Colon (tissue), 2 donors: ENCODE data around the gene NAB2.
"Not testable (repeated sequence)": the region's sequence is repeated elsewhere in the genome, so short reads cannot be mapped to it uniquely, and the experiment has no call there.

Source experiments
- FAIRE-seq: peaks from 2 replicates; lab custom pipeline; 2012; peaks lifted over from hg19 to GRCh38; lab: Jason Lieb, UNC
- donor health status: control.
- donor health status: control.

Gene NAB2, protein sequence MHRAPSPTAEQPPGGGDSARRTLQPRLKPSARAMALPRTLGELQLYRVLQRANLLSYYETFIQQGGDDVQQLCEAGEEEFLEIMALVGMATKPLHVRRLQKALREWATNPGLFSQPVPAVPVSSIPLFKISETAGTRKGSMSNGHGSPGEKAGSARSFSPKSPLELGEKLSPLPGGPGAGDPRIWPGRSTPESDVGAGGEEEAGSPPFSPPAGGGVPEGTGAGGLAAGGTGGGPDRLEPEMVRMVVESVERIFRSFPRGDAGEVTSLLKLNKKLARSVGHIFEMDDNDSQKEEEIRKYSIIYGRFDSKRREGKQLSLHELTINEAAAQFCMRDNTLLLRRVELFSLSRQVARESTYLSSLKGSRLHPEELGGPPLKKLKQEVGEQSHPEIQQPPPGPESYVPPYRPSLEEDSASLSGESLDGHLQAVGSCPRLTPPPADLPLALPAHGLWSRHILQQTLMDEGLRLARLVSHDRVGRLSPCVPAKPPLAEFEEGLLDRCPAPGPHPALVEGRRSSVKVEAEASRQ

DNA sequence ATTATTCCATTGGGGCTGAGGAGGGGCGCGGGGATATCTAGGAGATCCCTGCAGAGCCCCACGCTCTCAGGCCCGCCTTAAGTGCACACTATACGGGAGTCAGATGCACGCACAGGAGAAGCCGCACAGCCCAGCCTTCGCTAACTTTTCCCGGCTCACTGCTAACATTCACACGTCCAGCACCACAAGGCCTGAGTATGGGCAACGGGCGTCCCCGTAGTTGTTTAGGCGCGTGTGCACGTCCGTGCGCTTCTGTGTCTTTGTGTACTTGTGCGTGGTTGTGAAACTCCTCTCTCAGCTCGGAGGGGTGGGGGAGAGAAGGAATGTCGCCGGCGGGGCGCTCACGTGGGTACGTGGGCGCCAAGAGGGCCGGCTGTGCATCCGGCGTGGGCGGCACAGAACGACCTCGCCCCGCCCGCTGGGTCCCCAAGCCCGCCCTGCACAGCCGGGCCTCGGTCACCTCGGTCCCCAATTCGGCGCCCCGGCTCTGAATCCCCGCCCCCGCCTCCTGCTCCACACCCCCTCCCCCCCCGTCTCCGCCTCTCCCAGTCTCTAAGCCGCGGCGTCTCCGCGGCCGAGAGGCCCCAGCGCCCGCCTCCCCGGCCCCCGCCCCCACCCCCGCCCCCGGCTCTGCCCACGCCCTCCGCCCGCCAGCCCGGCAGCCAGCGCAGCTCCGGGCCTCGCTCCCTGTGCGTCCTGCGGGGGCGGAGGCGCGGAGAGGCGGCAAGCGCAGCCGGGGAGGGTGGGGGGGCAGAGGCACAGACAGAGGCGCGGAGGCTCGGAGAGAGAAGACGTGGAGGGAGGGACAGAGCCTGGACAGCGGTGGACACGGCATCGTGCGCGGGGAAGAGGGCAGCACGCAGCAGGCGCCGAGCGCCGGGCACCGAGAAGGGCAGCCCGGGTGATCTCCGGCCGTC is at the start of gene NAB2:
Gene NAB2 (plus strand): TSS at position 761 of the 917 bp plus-strand sequence. CDS start 158 bp downstream, outside the sequence.
- no peak for FAIRE-seq

DNA sequence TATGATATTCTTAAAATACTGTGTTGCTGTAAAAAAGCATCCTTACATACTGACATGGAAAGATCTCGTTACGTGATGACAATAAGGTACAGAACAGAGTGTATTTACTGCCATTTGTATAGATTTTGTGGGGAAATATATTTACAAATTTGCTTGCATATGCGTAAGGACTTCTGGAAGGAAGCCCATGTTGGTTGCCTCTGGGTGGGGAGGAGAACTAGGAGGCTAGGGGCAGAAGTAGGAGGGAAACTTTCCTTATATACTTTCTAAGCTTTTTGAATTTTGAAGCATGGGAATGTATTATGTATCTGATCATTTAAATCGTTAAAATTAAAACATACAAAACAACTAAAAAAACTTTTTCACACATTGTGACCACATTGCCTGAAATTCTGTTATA is 48.7 kb upstream of the NAB2 start:
- no peak for FAIRE-seq

DNA sequence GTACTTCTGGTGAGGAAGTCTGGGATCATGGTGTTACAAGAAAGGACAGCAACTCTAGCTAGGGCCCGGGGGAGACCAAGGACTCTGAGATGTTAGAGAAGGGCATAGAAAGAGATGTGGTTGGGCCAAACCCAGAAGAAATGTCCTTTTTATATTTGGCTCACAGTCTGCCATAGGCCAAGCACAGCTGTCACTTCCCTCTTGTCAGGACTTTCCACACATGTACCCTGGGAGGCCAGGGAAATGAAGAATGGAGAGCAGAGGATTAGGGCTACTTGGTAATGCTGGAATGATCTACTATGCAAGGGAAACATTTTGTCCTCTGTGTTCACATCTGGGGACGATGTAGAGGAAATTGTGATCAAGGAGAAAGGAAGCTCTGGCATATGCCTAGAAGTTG is 48.2 kb upstream of the NAB2 start:
- no peak for FAIRE-seq

DNA sequence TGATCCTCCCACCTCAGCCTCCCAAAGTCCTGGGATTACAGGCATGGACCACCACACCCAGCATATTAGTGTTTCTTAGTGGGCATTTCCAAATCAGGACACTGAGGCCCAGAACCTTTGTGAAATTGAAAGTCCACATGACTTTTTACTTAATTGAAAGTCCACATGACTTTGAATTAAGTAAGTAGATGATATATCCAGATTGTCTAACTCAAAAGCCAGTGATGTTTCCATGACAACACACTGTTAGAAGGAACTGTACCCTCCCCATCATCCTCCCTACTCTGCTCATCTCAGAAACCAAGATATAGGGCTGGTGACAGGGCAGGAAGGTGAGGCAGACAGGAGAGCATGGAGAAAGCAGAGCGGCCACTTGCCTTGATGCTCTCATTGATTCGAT is 46.2 kb upstream of the NAB2 start:
- no peak for FAIRE-seq

DNA sequence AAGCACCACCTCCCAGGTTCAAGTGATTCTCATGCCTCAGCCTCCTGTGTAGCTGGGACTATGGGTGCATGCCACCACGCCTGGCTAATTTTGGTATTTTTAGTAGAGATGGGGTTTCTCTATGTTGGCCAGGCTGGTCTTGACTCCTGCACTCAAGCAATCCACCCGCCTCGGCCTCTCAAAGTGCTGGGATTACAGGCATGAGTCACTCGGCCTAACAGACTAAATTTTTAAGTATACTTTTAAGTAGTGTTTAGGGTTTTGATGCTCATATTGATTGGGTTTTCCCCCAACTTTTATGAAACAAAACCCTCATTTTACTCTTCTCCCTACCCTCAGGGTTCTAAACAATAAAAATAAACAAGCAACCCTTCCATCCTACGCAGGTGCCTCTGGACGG is 44.4 kb upstream of the NAB2 start:
- no peak for FAIRE-seq

DNA sequence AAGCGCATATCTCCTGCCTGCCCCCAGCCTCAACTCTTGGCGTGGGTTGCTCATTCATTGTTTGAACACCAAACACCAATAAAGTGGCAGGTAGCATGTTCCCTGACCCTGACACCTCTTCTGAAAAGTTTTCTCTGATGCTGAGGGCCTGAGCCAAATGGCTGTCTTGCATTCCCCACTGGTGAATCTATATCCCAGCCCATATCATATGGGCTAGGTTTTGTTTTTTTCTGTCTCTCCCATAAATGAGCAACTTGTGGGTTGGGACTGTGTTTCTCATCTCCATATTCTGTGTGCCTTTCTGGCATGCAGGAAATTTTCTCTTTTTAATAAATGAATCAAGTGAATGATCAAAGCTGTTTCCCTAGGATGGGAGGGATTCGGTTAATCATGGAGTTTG is 44.0 kb upstream of the NAB2 start:
- no peak for FAIRE-seq

DNA sequence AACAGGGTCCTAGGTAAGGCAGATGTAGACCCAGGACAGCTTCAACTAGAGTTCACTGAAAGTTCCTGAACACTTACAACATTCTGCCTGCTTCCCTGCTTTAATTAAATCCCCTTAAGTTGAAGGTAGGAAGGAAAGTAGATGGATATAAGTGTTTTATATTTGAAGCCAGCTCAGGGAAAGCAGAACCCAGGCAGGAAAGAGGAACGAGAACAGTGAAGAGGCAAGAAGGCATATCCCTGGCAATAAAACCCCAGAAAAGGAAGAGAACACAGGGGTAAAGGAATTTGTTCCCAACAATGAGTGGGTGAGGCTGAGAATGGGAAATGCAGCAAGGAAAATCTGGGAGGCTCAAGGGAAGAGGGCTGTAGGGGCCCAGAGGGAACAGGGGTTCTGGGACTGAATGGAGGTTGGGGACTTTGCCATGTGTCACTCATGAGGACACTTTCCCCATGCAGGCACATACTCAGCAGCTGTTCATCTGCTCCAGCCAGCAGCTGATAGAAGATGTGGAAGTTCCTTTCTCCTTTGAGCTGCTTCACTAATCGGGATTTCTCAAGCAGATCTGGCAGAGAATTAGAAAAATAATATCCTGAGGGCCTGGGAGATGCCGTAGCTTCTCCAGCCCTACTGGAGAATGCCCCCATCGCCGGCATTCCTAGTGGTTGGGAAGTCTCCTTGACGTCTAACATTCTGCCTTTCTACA is 42.7 kb upstream of the NAB2 start:
- FAIRE-seq, result no peak

DNA sequence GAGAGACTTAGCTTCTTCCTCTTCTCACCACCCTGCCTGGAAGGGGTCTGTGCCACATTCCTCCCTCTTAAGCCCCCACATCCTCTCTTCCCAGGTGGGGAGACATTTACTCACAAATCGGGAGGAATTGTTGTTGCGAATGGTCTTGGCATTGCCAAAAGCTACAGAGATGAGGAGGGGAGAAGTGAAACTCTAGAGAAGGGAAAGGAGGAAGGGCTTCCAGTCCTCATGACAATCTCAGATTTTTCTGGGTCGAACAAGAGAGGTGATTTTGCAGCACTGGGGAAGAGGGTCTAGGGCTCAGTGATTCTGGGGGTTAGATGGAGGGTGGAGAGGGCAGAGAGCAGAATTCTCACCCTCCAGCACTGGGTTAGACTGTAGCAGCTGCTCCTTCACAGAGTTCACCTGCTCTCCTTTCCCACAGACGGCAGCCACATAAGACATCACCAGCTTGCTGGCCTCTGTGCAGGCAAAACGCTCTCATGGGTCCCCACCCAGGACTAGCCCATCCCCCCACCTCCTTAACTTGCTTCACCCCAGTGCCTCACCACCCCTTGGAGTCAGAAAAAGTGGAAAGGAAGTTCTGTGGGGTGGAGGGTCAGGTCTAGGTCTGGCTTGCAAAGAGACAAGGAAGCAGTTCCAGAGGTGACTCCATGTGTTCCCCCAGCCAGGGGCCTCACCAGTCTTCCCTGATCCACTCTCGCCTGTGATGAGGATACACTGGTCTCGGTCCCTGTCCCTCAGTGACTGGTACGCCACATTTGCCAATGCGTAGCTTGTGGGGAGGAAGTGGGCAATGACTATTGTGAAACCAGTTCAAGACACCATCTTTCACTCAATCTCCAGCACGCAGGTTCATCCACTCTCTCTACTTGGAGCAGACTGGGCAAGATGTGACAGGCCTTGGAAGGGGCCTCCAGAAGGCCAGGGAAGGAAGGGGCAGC is 41.7 kb upstream of the NAB2 start:
- FAIRE-seq, result no peak

DNA sequence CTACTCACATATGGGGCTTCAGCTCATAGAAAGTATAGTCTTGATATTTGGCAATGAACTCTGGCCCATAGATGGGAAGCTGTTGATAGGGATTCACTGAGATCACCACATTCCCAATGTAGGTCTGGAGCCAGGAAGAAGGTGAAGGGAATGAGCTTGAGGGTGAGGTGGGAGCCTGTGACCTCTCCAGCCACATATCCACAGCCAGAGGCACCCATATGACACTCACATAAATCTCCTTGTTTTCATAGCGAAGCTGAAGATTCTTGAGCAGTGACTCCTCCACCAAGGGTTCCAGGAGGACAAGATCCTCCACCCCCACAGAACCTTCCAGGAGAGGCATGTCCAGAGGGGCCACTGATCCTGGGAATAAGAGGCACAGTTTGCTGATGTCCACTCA is 40.9 kb upstream of the NAB2 start:
- no peak for FAIRE-seq

DNA sequence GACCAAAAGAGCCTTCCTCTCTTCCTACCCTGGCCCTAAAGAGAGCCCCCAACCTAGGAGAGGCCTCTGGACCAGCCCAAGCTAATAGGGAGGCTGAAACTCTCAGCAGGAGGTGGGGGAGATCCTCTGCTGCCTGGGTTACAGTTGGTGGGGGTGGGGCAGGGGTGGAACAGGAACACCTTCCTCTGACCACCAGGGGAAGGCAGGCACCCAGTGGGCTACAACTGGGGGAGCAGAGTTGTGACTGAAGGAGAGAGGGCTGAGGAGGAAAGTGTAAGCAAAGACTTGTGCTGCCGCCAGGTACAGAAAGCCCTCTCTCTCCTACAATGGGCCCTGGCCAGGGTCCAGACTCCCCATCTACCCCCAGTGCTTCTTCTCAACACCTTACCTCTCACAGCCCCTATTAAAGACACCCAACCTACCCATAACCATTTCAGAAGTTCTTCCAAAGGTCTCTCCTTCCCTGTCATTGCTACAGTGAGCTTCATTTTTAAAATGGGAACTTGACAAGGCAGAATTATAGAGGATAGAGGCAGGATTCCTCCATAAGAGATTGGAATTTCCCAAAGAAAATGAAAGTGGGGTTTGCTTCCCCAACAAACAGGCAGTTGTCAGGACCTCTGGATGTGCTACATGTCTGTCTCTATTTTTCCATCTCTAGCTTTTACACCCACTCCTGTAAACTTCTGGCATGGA is 40.3 kb upstream of the NAB2 start:
- FAIRE-seq, result no peak

DNA sequence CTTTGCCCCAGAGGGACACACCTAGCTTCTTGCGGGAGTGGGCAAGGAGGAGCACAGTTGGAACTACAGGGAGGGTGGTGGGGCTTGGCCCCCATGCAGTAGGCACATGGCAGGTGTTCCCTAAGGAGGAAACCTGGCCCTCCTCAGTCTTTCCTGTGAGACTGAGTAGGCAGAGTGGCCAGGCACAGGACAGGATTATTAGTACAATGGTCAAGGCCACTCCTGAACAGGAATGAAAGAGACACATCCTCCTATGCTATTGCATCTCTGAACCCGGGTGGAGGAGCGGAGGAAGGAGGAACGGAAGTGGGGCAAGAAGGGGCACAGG is 39.8 kb upstream of the NAB2 start:
- FAIRE-seq, result no peak

DNA sequence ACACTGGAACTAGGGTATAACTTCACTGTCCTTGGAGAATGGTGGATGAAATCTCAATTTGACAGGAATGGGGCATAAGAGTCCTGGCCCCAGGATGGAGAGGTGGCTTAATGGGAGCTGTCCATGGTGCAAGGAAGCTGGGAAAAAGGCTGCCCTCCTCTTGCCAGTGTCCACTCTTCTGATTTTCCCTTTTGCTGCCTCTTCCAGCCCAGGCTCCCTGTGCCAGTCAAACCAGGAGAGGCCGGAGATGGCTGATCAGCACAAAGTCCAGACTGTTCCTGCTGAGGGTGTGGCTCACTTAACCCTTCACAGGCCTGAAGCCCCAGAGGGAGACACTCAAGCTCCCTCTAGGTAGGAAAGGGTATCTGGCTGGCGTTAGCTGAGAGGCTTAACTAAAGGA is 39.0 kb upstream of the NAB2 start, which contains the start of gene MYO1A:
Gene MYO1A (minus strand): TSS at position 240 of the 400 bp plus-strand sequence. CDS start 1,806 bp downstream, outside the sequence.
- FAIRE-seq, result no peak

DNA sequence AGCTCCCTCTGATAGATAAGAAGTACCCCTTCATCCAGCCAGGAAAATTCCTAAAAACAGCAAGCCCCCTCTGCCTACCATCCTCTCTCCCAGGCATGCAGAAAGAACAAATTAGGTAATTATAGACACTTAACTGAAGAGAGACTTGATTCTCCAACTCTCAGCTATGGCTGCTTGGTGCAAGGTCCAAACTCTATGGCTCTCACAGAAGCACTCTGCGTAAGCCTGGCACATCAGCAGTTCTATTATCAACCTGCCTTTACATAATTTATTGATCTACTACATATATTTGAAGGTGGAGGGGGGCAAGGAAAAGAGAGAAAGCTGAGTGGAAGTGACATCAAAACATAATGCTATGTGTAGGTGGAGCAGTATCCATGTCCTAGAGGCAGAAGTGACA is 37.9 kb upstream of the NAB2 start:
- no peak for FAIRE-seq

DNA sequence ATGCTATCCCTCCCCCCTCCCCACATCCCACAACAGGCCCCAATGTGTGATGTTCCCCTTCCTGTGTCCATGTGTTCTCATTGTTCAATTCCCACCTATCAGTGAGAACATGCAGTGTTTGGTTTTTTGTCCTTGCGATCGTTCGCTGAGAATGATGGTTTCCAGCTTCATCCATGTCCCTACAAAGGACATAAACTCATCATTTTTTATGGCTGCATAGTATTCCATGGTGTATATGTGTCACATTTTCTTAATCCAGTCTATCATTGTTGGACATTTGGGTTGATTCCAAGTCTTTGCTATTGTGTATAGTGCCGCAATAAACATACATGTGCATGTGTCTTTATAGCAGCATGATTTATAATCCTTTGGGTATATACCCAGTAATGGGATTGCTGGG is 35.8 kb upstream of the NAB2 start:
- not testable (repeated sequence) for FAIRE-seq

DNA sequence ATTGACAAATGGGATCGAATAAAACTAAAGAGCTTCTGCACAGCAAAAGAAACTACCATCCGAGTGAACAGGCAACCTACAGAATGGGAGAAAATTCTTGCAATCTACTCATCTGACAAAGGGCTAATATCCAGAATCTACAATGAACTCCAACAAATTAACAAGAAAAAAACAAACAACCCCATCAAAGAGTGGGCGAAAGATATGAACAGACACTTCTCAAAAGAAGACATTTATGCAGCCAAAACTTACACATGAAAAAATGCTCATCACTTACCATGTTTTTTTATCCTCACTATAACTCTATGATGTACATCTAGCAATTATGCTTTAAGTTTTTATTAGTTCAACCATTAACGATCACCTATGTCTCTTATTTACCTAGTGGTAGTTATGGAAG is 35.0 kb upstream of the NAB2 start:
- not testable (repeated sequence) for FAIRE-seq

DNA sequence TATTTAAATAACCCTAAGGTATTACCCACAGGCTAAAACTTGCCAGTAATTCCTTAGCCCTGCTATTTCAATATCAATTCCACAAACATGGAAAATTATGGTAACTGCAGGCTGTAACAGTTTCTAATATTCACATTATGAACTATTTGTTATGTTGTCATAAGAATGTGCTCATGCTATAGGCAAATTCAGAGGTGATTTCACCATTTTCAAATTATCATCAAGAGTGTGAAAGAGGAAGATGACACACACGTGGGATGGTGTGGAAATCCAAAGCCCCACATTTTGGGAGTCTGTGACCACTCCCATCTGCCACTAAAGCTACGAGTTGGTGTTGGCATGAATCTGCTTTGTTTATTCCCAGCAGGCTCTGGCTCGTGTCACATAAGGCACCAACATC is 33.1 kb upstream of the NAB2 start:
- no peak for FAIRE-seq

DNA sequence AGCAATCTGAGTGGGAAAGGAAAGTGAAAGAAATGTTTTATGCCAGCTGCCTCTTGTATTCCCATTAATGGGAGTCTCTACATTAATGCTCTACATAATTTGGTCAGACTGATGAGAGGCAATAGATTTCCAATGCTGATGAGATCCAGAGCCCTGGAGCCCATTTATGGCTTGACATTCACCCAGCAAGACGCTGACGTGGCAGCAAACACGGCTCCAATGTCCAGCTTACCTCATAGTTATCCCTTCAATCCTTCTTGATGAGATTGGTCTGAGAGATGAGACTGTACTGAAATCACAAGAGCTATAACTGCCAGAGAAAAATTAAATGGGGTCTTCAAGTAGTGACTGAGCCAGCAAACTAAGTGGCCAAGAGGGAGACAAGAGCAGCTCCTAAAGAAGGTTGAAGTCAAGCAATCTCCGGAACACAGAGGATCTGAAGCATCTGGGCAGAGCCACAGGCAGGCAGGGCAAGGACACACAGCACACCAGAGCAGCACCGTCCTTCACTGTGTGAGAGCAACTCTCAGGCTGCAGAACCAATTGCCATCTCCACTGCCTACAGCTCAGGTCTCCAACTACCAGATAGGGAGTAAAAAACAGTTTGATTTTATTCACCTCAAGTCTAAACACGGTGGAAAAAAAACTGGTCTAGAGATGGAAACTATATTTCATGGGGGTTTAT is 31.7 kb upstream of the NAB2 start:
- no peak for FAIRE-seq

DNA sequence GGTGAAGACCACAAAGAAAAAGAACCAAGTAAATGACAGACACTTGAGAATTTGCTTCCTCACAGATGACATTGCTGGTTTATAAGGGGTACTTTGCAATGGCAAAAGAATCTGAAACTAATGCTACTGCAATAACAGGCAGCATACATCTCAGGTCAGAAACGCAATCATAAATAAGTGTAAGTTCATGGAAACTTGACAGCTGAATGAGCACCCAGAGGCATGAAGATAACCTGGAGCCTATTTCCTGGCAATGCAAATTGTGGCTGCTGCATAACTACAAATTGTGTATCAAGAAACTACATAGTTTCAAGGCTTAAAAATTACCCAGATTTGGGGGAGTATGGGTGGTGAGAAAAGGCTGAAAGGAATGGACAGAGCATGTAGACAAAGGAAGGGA is 30.5 kb upstream of the NAB2 start:
- FAIRE-seq, result no peak

DNA sequence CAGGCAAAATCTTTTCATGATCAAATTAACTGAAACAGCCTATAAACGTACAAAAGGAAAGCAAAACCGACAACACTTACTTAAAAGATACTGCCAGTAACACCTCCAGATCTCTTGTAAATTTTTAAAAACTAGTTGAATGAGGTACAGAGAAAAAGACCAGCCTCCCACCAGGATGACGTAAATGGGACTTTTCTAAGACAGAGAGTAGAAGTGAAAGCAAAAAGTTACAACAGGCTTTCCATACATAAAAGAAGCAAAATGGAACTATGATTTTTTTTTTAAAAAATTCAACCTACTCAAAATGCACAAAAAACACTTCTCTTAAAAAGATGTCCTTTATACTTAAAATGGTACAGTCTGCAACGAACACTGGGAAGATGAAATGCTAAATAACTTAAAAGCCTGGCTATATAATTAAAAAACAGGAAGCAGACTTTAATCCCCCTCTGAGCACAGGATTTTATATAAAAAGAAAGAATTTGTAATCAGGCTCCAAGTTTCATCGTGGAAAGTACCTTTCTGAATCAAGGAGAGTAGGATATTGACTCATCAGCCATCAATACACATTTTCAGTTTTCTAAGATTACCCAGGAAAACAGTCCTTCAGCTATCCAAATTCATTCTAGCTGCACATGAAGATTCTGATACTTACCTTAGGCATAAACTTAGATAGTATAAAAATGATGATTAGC is 24.8 kb upstream of the NAB2 start:
- no peak for FAIRE-seq
